HS-27A (cell line): ENCODE results near the gene RNF17.
"Not testable (repeated sequence)": the region's sequence is repeated elsewhere in the genome, so short reads cannot be mapped to it uniquely, and the experiment has no call there.

ENCODE experiments used
- DNase-seq: peaks from one replicate; pipeline ENCODE4 v3.0.0-alpha.2; 2012; ENCODE audit warnings: low read depth, missing footprints

Gene RNF17

DNA sequence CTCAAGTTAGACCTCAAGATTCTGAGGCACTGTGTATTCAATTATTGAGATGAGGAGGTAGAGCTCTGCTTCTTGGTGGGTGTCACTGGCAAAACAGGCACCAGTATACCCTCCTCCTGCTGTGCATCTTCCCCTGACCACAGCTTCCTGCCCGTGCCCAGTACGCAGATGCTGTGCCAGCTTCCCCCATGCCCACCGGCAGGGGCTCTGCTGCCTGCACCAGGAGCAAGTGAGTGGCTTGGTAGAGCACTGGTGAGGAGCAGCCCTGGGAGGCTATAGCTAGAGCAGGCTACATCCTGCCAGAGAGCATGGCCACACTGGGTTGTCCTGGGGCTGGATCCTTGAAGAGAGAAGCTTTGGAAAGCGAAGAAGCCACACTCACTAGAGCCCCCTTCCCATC lies 21.0 kb upstream of the RNF17 start:
- DNase-seq = no peak

DNA sequence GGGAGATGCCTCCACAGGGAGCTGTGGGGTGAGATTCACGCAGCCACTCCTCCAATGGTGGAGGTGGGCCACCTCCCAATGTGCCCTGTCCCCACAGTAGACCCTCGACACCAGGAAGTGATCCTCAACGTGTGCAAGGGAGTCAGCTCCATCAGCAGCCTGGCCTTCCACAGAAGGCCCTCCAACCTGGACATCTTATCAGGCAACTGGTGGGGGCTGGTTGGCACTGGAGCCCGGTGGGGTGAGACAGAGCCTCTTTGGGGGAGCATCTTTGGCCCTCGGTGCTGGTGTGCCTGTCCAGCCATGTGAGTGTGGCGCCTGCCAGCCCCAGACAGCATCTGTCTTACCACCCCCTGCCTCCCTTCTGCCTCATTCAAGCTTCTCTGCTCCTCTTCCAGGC lies 19.7 kb upstream of the RNF17 start:
- no peak for DNase-seq

DNA sequence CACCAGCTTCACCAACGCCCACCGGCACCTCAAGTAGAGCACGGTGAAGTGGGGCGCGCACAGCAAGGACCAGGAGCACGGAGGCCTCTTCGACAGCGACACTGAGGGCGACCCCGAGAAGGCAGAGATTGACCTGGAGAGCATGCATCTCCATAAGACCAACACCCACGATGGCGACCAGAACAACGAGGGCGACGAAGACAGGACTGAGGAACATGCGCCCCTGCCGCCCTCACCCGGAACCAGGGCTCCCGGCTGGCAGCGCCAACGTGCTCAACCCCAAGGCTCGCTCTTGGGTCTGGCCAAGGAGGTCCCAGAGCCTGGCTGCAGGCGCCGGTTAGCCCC lies 18.5 kb upstream of the RNF17 start:
- DNase-seq = no peak

DNA sequence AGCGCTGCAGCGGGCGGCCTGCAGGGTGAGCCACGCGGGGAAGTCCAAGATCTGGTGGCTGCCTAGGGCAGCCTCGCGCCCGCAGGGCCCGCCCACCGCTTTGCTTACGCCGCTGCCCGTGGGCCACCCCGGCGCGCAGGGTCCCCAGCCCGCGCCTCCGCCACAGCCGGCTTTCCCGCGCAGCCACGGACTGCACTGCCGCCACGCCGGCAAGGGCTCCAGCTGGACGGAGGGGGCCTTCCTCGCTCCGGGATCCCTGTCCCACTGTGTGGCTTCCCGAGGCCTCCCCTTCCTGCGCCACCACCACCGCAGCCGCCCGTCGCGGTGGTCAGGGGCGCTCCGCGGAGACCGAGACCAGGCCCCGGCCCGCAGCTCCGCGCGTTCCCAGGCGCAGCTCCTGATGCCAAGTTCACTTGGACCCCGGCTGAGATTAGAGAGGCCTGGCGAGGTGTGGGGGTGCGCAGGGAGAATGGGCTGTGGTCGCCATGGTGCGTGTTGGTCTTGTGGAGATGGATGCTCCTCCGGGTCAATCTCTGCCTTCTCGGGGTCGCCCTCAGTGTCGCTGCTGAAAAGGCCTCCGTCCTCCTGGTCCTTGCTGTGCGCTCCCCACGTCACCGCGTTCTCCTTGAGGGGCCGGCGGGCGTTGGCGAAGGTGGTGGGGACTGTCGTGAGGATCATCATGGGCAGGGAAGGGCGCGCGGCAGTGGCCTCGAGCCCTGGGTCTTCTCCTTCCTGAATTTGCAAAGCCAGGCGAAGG lies 17.9 kb upstream of the RNF17 start:
- no peak for DNase-seq

DNA sequence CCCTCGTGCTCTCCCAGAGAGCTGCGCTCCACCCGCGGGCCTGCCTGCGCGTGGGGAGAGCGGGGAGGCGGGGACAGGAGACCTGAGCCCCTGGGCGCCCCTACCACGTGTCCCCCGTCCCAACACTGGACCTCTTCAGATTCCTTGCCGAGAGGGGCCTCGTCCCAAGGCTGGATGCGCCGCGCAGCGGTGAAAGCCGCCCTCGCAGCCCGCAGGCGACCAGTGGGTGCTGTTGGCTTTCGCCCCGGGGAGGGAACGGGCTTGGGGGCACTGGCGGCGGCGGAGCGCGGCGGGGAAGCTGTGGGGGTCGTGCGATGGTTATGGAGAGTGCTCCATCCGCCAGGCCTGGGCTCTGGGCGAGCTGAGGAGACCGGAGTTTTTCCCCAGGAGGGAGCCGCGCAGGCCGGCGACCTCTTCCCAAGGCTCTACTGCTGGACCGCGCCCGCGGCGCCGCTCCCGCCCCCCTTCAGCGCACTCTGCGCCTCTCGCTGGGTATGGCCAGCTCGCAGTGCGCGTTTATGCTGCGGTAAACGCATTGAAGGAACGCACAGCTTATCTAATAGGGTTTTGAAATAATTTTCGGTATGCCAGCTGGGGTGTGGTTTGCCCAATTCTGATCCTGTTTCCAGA lies 17.2 kb upstream of the RNF17 start:
- no peak for DNase-seq

DNA sequence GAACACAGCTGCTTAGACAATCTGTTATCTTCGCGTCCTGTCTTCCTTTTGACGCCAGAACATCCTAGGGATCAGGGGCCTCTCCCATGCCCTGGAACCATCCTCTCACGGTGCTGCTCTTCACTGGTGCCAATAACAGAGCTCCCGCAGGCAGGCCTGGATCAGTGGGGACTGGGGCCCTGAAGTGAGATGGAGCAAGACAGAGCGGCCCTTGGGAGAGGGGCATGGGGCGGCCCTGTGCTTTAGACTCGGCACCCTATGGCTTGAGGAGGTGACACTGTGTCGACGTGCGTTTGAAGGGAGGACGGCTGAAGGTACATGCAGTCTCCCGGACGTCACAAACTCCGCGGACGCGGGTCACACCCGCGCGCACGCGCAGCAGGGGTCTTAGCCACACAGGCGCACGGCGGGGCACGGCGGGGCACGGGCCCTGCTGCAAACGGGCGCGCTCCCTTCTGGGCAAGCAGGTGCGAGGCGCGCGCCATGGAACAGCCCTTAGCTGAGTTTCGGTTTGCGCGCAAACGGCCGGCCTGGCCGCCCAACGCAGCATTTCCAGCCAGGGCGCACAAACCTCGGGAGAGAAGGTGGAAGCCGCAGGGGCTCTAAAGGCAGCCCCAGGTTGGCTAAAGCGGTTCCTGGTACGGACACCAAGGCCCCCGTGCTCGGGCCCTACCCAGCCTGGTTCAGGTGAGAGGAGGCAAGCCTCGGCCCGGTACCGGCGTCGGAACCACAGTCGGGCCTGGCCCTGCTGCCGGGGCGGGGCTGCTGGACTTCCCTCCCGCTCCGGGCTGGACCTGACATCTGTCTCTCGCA lies 16.5 kb upstream of the RNF17 start:
- DNase-seq = no peak

DNA sequence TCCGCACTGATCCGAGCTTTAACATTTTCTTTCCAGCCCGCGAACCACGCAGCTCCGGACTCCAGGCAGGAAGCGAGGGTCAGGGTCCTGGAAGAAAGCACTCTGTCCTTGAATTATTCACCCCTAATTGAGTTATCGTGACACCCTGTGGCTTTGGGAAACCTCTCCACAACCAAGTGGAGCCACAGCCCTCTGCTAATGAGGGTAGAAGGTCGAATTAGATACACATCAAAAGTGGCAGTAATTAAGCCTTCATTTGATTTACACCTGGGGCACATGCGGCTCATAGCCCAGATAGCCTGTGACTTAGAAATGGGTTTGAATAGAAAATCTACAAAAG lies 15.9 kb upstream of the RNF17 start:
- DNase-seq = no peak

DNA sequence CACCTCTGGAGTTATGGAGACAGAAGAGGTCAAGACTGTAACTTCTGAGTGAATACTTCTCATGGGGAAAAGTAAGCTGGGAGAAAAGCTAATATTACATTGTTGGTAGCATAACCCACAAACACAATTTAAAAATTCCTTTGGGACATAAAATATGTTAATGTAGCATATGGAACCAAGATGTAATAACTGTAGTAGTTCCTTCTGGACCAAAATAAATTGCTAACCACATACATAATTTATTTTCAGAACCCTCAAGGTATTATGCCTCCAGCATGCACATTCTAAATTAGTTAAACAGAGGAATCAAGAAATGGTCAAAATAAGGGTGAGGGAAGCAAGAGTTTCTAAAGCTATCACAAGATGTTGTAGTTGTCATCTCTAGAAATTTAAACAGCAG lies 4.8 kb upstream of the RNF17 start:
- no peak for DNase-seq

DNA sequence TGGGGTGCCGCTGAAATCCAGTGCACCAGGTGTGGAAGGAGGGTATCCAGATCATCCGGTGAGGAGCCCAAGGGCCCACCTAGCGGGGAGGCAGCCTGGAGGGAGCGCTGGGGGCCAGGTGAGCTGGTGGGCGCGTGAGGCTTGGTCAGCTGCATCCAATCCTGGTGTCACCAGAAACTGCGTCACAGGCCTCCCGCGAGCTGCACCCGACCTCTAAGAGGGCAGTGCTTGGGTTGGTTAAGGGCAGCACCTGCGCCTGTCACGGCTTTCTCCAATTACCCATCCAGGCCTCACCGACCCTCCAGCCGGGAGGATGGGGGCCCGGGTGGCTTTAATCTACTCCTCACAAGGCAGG lies 284 bp downstream of the RNF17 start:
- no peak for DNase-seq

DNA sequence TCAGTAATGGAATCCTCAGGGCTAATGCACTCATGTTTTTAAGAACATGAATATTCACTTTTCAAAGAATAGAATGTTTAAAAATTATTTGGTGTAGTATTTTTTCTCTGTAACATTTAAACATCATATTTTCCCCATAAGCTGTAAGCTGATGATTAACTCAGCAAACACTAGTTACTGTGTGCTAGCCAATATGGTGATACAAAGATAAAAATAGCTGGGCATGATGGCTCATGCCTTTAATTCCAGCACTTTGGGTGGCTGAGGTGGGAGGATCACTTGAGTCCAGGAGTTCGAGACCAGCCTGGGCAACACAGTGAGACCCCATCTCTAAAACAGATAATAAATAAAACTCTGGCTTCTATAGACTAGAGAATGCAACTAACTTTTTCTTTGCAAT lies 13.2 kb downstream of the RNF17 start:
- no peak for DNase-seq

DNA sequence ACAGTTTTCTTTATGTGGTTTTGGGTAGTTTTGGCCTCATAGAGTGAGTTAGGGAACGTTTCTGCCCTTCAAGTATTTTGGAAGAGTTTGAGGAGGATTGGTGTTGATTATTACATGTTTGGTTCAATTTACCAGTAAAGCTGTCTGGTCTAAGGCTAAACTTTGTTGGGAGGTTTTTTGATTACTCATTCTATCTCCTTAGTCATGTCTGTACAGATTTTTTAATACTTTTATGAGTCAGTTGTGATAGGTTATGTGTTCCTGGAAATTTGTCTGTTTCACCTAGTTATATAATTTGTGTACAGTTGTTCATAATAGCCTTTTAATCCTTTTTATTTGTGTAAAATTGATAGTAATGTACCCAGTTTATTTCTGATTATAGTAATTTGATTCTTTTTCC lies 20.4 kb downstream of the RNF17 start:
- DNase-seq = no peak

DNA sequence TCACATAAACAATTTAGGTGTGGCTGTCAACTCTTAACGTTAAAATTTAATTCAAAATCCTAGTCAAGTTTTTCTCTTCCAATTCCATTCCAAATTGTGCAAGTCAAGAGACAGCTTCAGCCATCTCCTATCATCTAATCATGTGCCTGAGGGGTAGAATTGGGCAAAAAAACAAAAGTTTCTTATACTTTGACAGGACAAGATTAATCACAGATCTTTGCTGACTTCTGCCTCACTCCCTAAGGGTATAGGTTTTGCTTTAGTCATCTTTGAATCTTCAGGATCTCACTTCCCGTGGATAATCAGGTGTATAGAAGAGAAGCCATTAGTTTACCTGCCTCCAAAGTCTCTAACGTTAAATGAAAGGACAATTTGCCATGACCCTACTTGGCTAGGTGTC lies 24.6 kb downstream of the RNF17 start:
- no peak for DNase-seq

DNA sequence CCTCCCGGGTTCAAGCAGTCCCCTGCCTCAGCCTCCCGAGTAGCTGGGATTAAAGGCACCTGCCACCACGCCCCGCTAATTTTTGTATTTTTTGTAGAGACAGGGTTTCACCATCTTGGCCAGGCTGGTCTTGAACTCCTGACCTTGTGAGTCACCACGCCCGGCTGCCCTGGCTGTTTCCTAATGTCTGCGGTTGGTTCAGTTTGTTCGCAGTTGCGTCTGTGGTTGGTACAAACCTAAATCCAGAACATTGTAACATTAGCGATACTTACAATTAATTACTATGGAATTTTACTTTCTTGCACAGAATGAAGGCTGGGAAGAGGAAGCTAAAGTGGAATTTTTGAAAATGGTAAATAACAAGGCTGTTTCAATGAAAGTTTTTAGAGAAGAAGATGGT lies 38.1 kb downstream of the RNF17 start:
- no peak for DNase-seq

DNA sequence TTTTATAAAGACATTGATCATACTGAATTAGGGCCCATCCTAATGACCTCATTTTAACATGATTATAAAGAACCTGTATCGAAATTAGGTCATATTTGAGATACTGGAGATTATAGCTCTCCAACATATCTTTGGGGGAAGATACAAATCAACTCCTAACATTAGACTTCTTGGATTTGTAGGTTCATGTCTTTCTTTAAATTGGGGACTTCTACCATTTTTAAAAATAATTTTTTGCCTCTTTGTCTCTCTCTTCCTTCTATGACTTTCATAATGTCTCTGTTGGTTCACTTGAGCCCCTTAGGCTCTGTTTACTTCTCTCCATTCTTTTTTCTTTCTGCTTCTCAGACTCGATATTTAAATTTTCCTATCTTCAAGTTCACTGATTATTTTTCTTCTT lies 57.2 kb downstream of the RNF17 start:
- no peak for DNase-seq

DNA sequence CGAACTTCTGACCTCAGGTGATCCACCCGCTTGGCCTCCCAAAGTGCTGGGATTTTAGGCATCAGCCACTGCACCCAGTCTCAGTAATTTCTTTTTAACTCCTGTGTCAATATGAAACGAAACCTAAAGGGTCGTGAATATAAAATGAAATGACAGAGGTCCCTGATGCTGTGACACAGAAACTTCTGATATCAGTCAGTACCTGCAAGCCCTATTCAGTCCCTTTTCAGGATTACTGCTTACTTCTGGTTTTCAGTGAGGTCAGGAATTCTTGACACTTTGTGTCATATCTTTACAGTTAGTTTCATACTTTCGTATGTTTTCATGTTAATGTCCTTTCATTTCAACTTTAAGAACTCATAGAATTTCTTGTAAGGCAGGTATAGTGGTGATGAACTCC lies 58.7 kb downstream of the RNF17 start:
- no peak for DNase-seq

DNA sequence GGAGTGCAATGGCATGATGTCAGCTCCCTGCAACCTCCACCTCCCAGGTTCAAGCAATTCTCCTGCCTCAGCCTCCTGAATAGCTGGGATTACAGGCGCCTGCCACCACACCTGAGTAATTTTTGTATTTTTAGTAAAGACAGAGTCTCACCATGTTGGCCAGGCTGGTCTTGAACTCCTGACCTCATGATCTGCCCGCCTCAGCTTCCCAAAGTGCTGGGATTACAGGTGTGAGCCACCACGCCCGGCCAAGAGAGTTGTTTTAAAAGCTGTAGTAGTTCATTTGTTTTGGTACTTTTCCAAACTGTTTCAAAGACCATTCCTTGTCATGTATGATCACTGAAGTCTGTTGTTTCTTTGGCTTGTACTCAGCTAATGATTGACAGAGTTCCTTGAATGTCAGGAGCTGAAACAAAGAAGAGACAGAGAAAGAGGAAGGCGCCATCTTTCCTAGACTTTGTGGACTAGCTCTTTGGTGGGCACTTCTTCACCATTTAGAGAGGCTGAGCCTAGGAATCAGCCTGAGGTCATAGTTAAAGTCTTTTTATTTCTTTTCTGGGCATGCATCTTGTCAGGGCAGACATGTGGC lies 59.2 kb downstream of the RNF17 start:
- DNase-seq = not testable (repeated sequence)

DNA sequence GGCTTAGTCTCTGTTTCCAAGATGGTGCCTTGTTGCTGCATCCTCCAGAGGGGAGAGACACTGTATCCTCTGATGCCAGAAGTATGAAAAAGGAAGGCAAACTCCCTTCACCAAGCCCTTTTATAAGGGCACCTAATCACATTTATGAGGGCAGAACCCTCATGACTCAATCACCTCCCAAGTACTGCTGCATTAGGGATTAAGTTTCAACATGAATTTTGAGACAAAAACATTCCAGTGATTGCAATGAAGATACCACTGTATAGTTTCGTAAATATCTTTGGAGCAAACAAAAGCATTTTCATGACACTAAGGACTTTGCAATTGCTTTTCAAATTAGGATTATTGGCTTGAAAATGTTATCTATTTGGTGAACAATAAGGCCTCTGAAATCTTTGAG lies 63.8 kb downstream of the RNF17 start:
- no peak for DNase-seq

DNA sequence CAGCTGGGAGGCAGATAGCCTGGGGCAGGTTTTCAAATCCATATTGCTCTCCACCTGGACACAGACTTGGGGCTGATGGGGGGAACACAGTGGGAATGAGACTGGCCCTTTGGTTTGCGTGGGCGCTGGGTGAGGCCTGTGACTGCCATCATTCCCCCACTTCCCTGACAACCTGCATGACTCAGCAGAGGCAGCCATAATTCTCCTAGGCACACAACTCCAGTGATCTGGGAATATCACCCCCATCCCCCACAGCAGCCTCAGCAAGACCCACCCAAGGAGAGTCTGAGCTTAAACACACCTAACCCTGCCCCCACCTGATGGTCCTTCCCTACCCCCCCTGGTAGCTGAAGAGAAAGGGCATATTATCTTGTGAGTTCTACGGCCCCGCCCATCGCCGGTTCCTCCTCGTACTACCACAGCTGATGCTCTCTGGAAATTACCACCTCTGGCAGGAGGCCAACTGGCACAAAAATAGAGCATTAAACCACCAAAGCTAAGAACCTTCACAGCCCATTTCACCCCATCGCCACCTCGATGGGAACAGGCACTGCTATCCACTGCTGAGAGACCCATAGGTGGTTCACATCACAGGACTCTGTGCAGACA lies 71.0 kb downstream of the RNF17 start:
- DNase-seq = no peak

DNA sequence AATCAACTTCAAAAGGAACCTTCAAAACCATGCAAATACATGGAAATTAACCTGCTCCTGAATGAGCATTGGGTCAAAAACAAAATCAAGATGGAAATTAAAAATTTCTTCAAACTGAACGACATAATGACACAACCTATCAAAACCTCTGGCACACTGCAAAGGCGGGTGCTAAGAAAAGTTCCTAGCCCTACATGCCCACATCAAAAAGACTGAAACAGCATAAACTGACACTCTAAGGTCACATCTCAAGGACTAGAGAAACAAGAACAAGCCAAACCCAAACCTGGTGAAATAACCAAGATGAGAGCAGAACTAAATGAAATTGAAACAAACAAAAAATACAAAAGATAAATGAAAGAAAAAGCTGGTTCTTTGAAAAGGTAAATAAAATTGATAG lies 73.6 kb downstream of the RNF17 start:
- DNase-seq = not testable (repeated sequence)

DNA sequence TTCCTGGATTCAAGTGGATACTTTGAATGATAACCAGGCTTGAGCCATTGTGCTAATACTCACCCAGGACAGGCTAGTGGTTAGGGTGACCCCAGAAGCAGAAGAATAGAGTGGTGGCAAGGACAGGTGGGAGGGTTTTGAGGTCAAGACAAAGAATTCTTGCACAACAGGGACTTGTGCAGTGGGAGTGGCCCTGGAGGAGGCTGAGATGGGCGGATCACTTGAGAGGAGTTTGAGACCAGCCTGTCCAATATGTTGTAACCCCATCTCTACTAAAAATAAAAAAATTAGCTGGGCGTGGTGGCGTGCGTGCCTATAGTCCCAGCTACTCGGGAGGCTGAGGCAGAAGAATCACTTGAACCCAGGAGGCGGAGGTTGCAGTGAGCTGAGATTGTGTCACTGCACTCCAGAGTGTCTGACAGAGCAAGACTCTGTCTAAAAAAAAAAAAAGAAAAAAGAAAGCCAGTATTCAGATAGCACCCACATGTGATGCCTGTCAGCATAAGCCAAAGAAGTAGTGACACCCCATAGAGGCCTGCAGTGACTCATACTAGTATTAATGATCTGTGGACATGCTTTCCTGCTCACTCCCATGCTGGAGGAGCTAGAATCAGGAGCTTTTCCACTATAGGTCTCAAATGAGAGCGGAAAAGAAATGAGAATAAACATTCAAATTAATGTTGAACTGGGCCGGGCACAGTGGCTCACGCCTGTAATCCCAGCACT lies 78.7 kb downstream of the RNF17 start:
- no peak for DNase-seq

DNA sequence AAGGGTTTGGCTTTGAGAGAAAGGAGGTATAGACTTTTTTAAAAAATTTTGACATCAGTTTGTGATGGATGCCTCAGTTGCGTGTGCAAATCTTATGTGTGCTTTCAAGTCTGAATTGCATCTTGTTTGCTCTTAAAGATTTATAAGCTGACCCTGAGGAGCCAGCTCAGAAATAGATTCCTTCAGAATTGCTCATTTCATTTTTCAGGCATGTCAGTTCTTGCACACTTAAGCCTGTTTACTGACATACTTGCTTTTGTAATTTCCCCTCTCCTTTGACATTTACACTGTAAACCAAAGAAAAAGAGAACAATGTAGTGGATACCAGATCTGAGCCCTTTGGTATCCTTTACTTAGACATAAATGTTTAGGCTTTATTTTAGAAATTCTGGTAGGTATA lies 87.6 kb downstream of the RNF17 start:
- DNase-seq = no peak

DNA sequence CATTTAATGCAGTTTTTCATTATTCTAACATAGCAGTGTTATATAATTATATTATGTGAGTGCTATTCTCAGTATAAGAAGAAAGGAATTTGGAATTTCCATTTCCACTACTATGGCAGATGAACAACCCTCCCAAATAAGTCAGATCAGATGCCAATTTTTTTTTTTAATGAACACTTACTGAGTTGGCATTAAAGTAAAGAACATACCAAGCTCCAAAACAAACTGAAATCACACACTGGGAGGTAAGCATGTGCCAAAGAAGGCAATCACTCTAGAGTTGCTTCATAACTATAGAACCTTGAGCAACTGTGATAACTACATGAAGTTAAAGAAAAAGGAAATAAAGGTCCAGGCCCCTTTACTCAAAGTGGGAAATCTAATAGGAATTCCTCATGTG lies 90.3 kb downstream of the RNF17 start:
- no peak for DNase-seq
